Ascending aorta (tissue), 2 donors: Measurements from ENCODE around the gene GRB10. TPM values are rescaled to one million over a fixed set of nuclear protein-coding genes. Genes with fewer than 3 reads are reported as not detected.
A peak's percentile ranks its signal among the peaks of the same experiment; 100 is the strongest.

ENCODE experiments used
- DNase-seq, 2 donors: peaks; one replicate each; pipeline ENCODE4 v3.0.0-alpha.2; 2019; ENCODE audit warnings: low spot score in 2 of 2
- H3K27ac ChIP-seq, 2 donors: fragments of 200-600 bp; sonication (generic); one replicate each; pipeline ENCODE4 v1.5.1; 2016 to 2017; ENCODE audit warnings: mild to moderate bottlenecking in 1 of 2
- H3K27me3 ChIP-seq: fragments of 200-600 bp; sonication (generic); one replicate; pipeline ENCODE4 v1.5.1; 2017
- H3K36me3 ChIP-seq, 2 donors: fragments of 200-600 bp; sonication (generic); one replicate each; pipeline ENCODE4 v1.5.1; 2016
- H3K4me1 ChIP-seq, 2 donors: fragments of 200-600 bp; sonication (generic); one replicate each; pipeline ENCODE4 v1.5.1; 2016 to 2017; ENCODE audit warnings: mild to moderate bottlenecking in 1 of 2
- H3K4me3 ChIP-seq, 2 donors: fragments of 200-600 bp; sonication (generic); one replicate each; pipeline ENCODE4 v1.5.1; 2016 to 2017; ENCODE audit warnings: mild to moderate bottlenecking in 1 of 2
- H3K9me3 ChIP-seq, 2 donors: fragments of 200-600 bp; sonication (generic); one replicate each; pipeline ENCODE4 v1.5.1; 2016
- CTCF ChIP-seq, 3 experiments: fragments of 200-600 bp in 2 of 3; fragments of 450-650 bp in 1 of 3; sonication (generic) in 2 of 3; IDR thresholded peaks; one replicate each; pipeline ENCODE4 v1.5.1; 2016 to 2019; ENCODE audit warnings: antibody characterized with exemption in 3 of 3, mild to moderate bottlenecking in 1 of 3, moderate library complexity in 1 of 3
- intact Hi-C: fragments of 100-400 bp; cut with DNase I; formaldehyde crosslinking; loops from one replicate; pipeline ENCODE4 v1.15.1; 2023
- total RNA-seq: library from RNA; depleted of rRNA; stranded (reverse); fragments of >200 nt; gene quantifications from one replicate; pipeline ENCODE4 v1.1.0, GENCODE V29; 2016

Gene GRB10
- total RNA-seq, 1 donor from 2014 or later, result 53.4 TPM

GRCh38 chr7:50634378-50634777 is 148.3 kb downstream of the GRB10 start:
- intact Hi-C loops, result no loop called here

GRCh38 chr7:50633414-50633710 is 149.3 kb downstream of the GRB10 start:
- no peak for TF ChIP-seq CTCF (IDR thresholded peaks at IDR 0.05)
- Histone ChIP-seq H3K27me3 (no peaks in the 10 kb centered on the region), H3K4me3 (no peak overlapping the region), H3K9me3 (peaks cover 0 to 15% of the 10 kb centered on the region in 2 donors), H3K36me3 (no peaks in the 10 kb centered on the region), H3K27ac (no peak overlapping the region), H3K4me1 (peaks cover 0 to 23% of the 10 kb centered on the region in 2 donors)
- intact Hi-C loops, result no loop called here
- no peak for DNase-seq

More at GRCh38 chr7:50634378-50634777, 148.3 kb downstream of the GRB10 start:
- H3K27me3 ChIP-seq, result no peaks in the 10 kb centered on the region
- H3K9me3 ChIP-seq, result peaks cover 0 to 15% of the 10 kb centered on the region in 2 donors
- no peak overlapping the region for H3K27ac ChIP-seq
- no peaks in the 10 kb centered on the region for H3K36me3 ChIP-seq
- no peak for TF ChIP-seq CTCF (IDR thresholded peaks at IDR 0.05)
- no peak for DNase-seq
- no peak overlapping the region for H3K4me3 ChIP-seq
- peaks cover 0 to 21% of the 10 kb centered on the region in 2 donors for H3K4me1 ChIP-seq

- peaks cover 0 to 15% of the 10 kb centered on the region in 2 donors for H3K9me3 ChIP-seq
- no peak for DNase-seq
- peak; percentile 21 to 47 (median 29) for TF ChIP-seq CTCF (IDR thresholded peaks at IDR 0.05)
- no peak overlapping the region for H3K4me3 ChIP-seq
- intact Hi-C loops, result no loop called here
- H3K36me3 ChIP-seq, result no peaks in the 10 kb centered on the region
- peaks cover 0 to 23% of the 10 kb centered on the region in 2 donors for H3K4me1 ChIP-seq
- no peak overlapping the region for H3K27ac ChIP-seq
- no peaks in the 10 kb centered on the region for H3K27me3 ChIP-seq
These were observed 149.9 kb downstream of the GRB10 start for GRCh38 chr7:50632561-50633413.

- Histone ChIP-seq H3K36me3 (peaks cover 0 to under 1% of the 10 kb centered on the region in 2 donors), H3K9me3 (peaks cover 0 to 6% of the 10 kb centered on the region in 2 donors), H3K27ac (no peak overlapping the region), H3K4me3 (no peak overlapping the region), H3K27me3 (no peaks in the 10 kb centered on the region), H3K4me1 (peaks cover 0 to 23% of the 10 kb centered on the region in 2 donors)
- no peak for DNase-seq
- TF ChIP-seq CTCF (IDR thresholded peaks at IDR 0.05), result no peak
- intact Hi-C loops, result no loop called here
These were observed 151.1 kb downstream of the GRB10 start for GRCh38 chr7:50631639-50632038.

GRCh38 chr7:50631100-50631499 is 151.6 kb downstream of the GRB10 start:
- Histone ChIP-seq H3K27me3 (no peaks in the 10 kb centered on the region), H3K4me1 (peaks cover 0 to 23% of the 10 kb centered on the region in 2 donors), H3K9me3 (peaks cover 0 to 3% of the 10 kb centered on the region in 2 donors), H3K4me3 (no peak overlapping the region), H3K36me3 (peaks cover 5 to 6% of the 10 kb centered on the region in 2 donors), H3K27ac (no peak overlapping the region)
- no peak for TF ChIP-seq CTCF (IDR thresholded peaks at IDR 0.05)
- no peak for DNase-seq
- intact Hi-C loops, result no loop called here
